MM.1S (cell line): ENCODE results near the gene TNFRSF8.

ENCODE experiments used
- DNase-seq: peaks from one replicate; pipeline ENCODE4 v3.0.0-alpha.2; 2015
- H2AFZ ChIP-seq: fragments of 300-600 bp; sonication (generic); 2 replicates; pipeline ENCODE4 v1.6.0; 2016; ENCODE audit warnings: antibody characterized with exemption, low read length
- H3F3A ChIP-seq: fragments of 300-600 bp; sonication (generic); 2 replicates; pipeline ENCODE4 v1.6.1; 2016; ENCODE audit warnings: mild to moderate bottlenecking, antibody characterized with exemption, low read length, moderate library complexity, mixed read lengths; ENCODE audit not compliant: insufficient read depth
- H3K27ac ChIP-seq: fragments of 300-600 bp; sonication (generic); 2 replicates; pipeline ENCODE4 v1.5.1; 2016; ENCODE audit warnings: mild to moderate bottlenecking, low read length
- H3K27me3 ChIP-seq: fragments of 300-600 bp; sonication (generic); replicated peaks from 2 replicates; pipeline ENCODE4 v1.6.0; 2016; ENCODE audit warnings: low read length; ENCODE audit not compliant: insufficient read depth
- H3K36me3 ChIP-seq: fragments of 300-600 bp; sonication (generic); replicated peaks from 2 replicates; pipeline ENCODE4 v1.6.1; 2016; ENCODE audit warnings: mild to moderate bottlenecking, low read length, mixed read lengths; ENCODE audit not compliant: insufficient read depth
- H3K4me1 ChIP-seq: fragments of 300-600 bp; sonication (generic); 2 replicates; pipeline ENCODE4 v1.6.1; 2016; ENCODE audit warnings: low read length, mixed read lengths
- H3K4me2 ChIP-seq: fragments of 300-600 bp; sonication (generic); 2 replicates; pipeline ENCODE4 v1.6.0; 2016; ENCODE audit warnings: low read depth, low read length
- H3K4me3 ChIP-seq: fragments of 300-600 bp; sonication (generic); 2 replicates; pipeline ENCODE4 v1.5.1; 2016; ENCODE audit warnings: low read length, mixed read lengths
- H3K79me2 ChIP-seq: fragments of 300-600 bp; sonication (generic); 2 replicates; pipeline ENCODE4 v1.6.1; 2016; ENCODE audit warnings: mixed run types, low read length, mixed read lengths
- H3K9ac ChIP-seq: fragments of 300-600 bp; sonication (generic); 2 replicates; pipeline ENCODE4 v1.6.1; 2016; ENCODE audit warnings: low read length, mixed read lengths
- H3K9me2 ChIP-seq: fragments of 300-600 bp; sonication (generic); replicated peaks from 2 replicates; pipeline ENCODE4 v1.6.1; 2016; ENCODE audit warnings: mild to moderate bottlenecking, low read length, mixed read lengths; ENCODE audit not compliant: insufficient read depth
- H3K9me3 ChIP-seq: fragments of 300-600 bp; sonication (generic); replicated peaks from 2 replicates; pipeline ENCODE4 v1.6.1; 2016; ENCODE audit warnings: mild to moderate bottlenecking, low read length, mixed read lengths; ENCODE audit not compliant: insufficient read depth
- H4K20me1 ChIP-seq: fragments of 300-600 bp; sonication (generic); 2 replicates; pipeline ENCODE4 v1.6.1; 2016; ENCODE audit warnings: mild to moderate bottlenecking, low read length, moderate library complexity, mixed read lengths; ENCODE audit not compliant: insufficient read depth
- EZH2 ChIP-seq: fragments of 300-600 bp; sonication (generic); optimal IDR thresholded peaks from 2 replicates; pipeline ENCODE3; 2017; ENCODE audit warnings: low read depth, mild to moderate bottlenecking, antibody characterized with exemption, low read length, mixed read lengths
- EZH2phosphoT487 ChIP-seq: fragments of 300-600 bp; sonication (generic); IDR thresholded peaks from 2 replicates; pipeline ENCODE4 v1.6.1; 2018; ENCODE audit warnings: antibody characterized with exemption, low read length
- TF ChIP-seq, protein P1 (sequence below): fragments of 300-600 bp; sonication (generic); IDR thresholded peaks from 2 replicates; pipeline ENCODE4 v1.5.1; 2016; ENCODE audit warnings: antibody characterized with exemption, low read length, mixed read lengths

Gene TNFRSF8

GRCh38 chr1:12021616-12022015, 41.5 kb upstream of the TNFRSF8 start:
- Histone ChIP-seq H3K9me3 (no peaks in the 10 kb centered on the region), H3K79me2 (peaks cover 19% of the 10 kb centered on the region), H3F3A (no peaks in the 10 kb centered on the region), H2AFZ (no peak overlapping the region), H3K9me2 (no peaks in the 10 kb centered on the region), H4K20me1 (no peaks in the 10 kb centered on the region), H3K27ac (no peak overlapping the region), H3K27me3 (no peaks in the 10 kb centered on the region), H3K4me3 (no peak overlapping the region), H3K4me2 (no peak overlapping the region), H3K36me3 (no peaks in the 10 kb centered on the region), H3K4me1 (no peaks in the 10 kb centered on the region), H3K9ac (no peak overlapping the region)
- no peak for DNase-seq
- no peak for TF ChIP-seq EZH2
- TF ChIP-seq, protein P1, sequence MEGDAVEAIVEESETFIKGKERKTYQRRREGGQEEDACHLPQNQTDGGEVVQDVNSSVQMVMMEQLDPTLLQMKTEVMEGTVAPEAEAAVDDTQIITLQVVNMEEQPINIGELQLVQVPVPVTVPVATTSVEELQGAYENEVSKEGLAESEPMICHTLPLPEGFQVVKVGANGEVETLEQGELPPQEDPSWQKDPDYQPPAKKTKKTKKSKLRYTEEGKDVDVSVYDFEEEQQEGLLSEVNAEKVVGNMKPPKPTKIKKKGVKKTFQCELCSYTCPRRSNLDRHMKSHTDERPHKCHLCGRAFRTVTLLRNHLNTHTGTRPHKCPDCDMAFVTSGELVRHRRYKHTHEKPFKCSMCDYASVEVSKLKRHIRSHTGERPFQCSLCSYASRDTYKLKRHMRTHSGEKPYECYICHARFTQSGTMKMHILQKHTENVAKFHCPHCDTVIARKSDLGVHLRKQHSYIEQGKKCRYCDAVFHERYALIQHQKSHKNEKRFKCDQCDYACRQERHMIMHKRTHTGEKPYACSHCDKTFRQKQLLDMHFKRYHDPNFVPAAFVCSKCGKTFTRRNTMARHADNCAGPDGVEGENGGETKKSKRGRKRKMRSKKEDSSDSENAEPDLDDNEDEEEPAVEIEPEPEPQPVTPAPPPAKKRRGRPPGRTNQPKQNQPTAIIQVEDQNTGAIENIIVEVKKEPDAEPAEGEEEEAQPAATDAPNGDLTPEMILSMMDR, result no peak
- no peak for TF ChIP-seq EZH2phosphoT487

- H3K4me3 ChIP-seq, result no peak overlapping the region
- H4K20me1 ChIP-seq, result no peaks in the 10 kb centered on the region
- no peak overlapping the region for H3K4me2 ChIP-seq
Observed at GRCh38 chr1:12022036-12022435, 41.1 kb upstream of the TNFRSF8 start.

DNA sequence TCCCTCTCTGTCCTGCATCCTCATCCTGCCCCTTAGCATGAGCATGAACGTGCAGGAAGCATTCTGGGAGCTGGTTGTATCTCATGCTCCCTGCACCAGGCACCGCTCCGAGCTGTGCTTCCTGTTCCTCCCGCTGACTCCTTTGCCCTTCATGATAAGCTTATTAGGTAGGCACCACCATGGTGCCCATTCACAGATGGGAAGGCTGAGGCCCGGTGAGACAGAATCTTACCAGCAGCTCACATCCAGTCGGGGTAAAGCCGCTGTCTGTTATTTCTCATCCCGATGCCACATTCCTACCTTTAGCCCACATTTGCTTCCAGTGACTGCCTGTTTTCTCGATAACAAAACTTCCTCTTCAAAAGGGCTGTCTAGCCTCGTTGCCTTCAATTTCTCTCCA, 36.5 kb upstream of the TNFRSF8 start:
- Histone ChIP-seq H3K9me2 (no peaks in the 10 kb centered on the region), H3K79me2 (0 out of 2 replicates have a peak, but pooled peaks cover 7% of the 10 kb centered on the region), H2AFZ (no peak overlapping the region), H3F3A (no peaks in the 10 kb centered on the region), H3K27ac (no peak overlapping the region), H3K4me1 (no peaks in the 10 kb centered on the region), H3K27me3 (no peaks in the 10 kb centered on the region), H3K4me2 (no peak overlapping the region), H3K9ac (no peak overlapping the region), H3K36me3 (no peaks in the 10 kb centered on the region), H3K9me3 (no peaks in the 10 kb centered on the region), H4K20me1 (no peaks in the 10 kb centered on the region), H3K4me3 (no peak overlapping the region)
- no peak for TF ChIP-seq EZH2
- no peak for TF ChIP-seq EZH2phosphoT487
- TF ChIP-seq, protein P1, result no peak
- no peak for DNase-seq

More at GRCh38 chr1:12022036-12022435, 41.1 kb upstream of the TNFRSF8 start:
- H3K9me2 ChIP-seq, result no peaks in the 10 kb centered on the region
- no peaks in the 10 kb centered on the region for H3K9me3 ChIP-seq
- H2AFZ ChIP-seq, result no peak overlapping the region
- no peak overlapping the region for H3K9ac ChIP-seq
- H3K36me3 ChIP-seq, result no peaks in the 10 kb centered on the region
- H3K79me2 ChIP-seq, result peaks cover 19% of the 10 kb centered on the region
- no peak overlapping the region for H3K27ac ChIP-seq
- DNase-seq, result no peak
- H3K27me3 ChIP-seq, result no peaks in the 10 kb centered on the region
- H3K4me1 ChIP-seq, result no peaks in the 10 kb centered on the region
- no peaks in the 10 kb centered on the region for H3F3A ChIP-seq
- no peak for TF ChIP-seq EZH2
- TF ChIP-seq, protein P1, result no peak
- no peak for TF ChIP-seq EZH2phosphoT487
